ENCODE results near the gene DNMT3A. TPM values are rescaled to one million over a fixed set of nuclear protein-coding genes. Genes with fewer than 3 reads are reported as not detected.

DNMT3A gene
- total and polyA plus RNA-seq, 2 experiments from 2014 or later = 2.5 to 18.4 TPM

GRCh38 chr2:25314514-25315315 lies 27.0 kb downstream of the DNMT3A start:
- no peak for DNase-seq
- no peaks in the 10 kb centered on the region for H4K20me1 ChIP-seq (ENCODE audit: insufficient read depth)
- 68 to 73% methylated on average over 12 to 13 of the region's 13 CpGs for WGBS, 2 experiments (ENCODE audit: low coverage in 1 of 2, low lambda C conversion rate in 2 of 2, missing lambda C conversion rate in 2 of 2)
- H3F3A ChIP-seq (ENCODE audit: insufficient read depth) = no peaks in the 10 kb centered on the region
- no peaks in the 10 kb centered on the region for H3K79me2 ChIP-seq (ENCODE audit: insufficient read depth)
- no peaks in the 10 kb centered on the region for H3K27me3 ChIP-seq (replicated peaks; ENCODE audit: insufficient read depth)
- no peaks in the 10 kb centered on the region for H3K36me3 ChIP-seq (ENCODE audit: low read depth)
- no peak overlapping the region for H2AFZ ChIP-seq
- H3K27ac ChIP-seq = no peak overlapping the region
- TF ChIP-seq EZH2phosphoT487 (IDR thresholded peaks at IDR 0.05; ENCODE audit: insufficient read depth, low read depth) (no peak), EZH2 (IDR thresholded peaks at IDR 0.05; ENCODE audit: insufficient read depth, poor library complexity, severe bottlenecking) (no peak)
- no peak overlapping the region for H3K9ac ChIP-seq
- no peak overlapping the region for H3K4me2 ChIP-seq (ENCODE audit: unreplicated experiment)
- no peaks in the 10 kb centered on the region for H3K9me2 ChIP-seq (ENCODE audit: insufficient read depth)
- no peaks in the 10 kb centered on the region for H3K9me3 ChIP-seq (ENCODE audit: low read depth)
- no peak overlapping the region for H3K4me3 ChIP-seq
- no peaks in the 10 kb centered on the region for H3K4me1 ChIP-seq (ENCODE audit: insufficient read depth)
- in situ Hi-C loops (cut with MboI) = no loop called here

- Histone ChIP-seq H2AFZ (no peak overlapping the region), H4K20me1 (ENCODE audit: insufficient read depth) (no peaks in the 10 kb centered on the region), H3K27me3 (replicated peaks; ENCODE audit: insufficient read depth) (no peaks in the 10 kb centered on the region), H3F3A (ENCODE audit: insufficient read depth) (no peaks in the 10 kb centered on the region), H3K36me3 (ENCODE audit: low read depth) (no peaks in the 10 kb centered on the region), H3K79me2 (ENCODE audit: insufficient read depth) (no peaks in the 10 kb centered on the region), H3K4me2 (ENCODE audit: unreplicated experiment) (no peak overlapping the region), H3K9me3 (ENCODE audit: low read depth) (no peaks in the 10 kb centered on the region), H3K4me3 (no peak overlapping the region), H3K9ac (no peak overlapping the region), H3K4me1 (ENCODE audit: insufficient read depth) (no peaks in the 10 kb centered on the region), H3K27ac (no peak overlapping the region), H3K9me2 (ENCODE audit: insufficient read depth) (no peaks in the 10 kb centered on the region)
- in situ Hi-C loops (cut with MboI) = no loop called here
- TF ChIP-seq EZH2phosphoT487 (IDR thresholded peaks at IDR 0.05; ENCODE audit: insufficient read depth, low read depth) = no peak
- no peak for TF ChIP-seq EZH2 (IDR thresholded peaks at IDR 0.05; ENCODE audit: insufficient read depth, poor library complexity, severe bottlenecking)
- WGBS, 2 experiments (ENCODE audit: low coverage in 1 of 2, low lambda C conversion rate in 2 of 2, missing lambda C conversion rate in 2 of 2) = 97 to 98% methylated on average over 19 to 27 of the region's 27 CpGs
- no peak for DNase-seq
Observed at GRCh38 chr2:25313711-25314513, 27.8 kb downstream of the DNMT3A start.

GRCh38 chr2:25312958-25313710 lies 28.6 kb downstream of the DNMT3A start:
- Histone ChIP-seq H3K4me1 (ENCODE audit: insufficient read depth) (no peaks in the 10 kb centered on the region), H3K9ac (no peak overlapping the region), H3K36me3 (ENCODE audit: low read depth) (no peaks in the 10 kb centered on the region), H3K4me2 (ENCODE audit: unreplicated experiment) (no peak overlapping the region), H3K79me2 (ENCODE audit: insufficient read depth) (no peaks in the 10 kb centered on the region), H3K27me3 (replicated peaks; ENCODE audit: insufficient read depth) (no peaks in the 10 kb centered on the region), H3K27ac (no peak overlapping the region), H3K9me3 (ENCODE audit: low read depth) (no peaks in the 10 kb centered on the region), H4K20me1 (ENCODE audit: insufficient read depth) (no peaks in the 10 kb centered on the region), H2AFZ (no peak overlapping the region), H3K9me2 (ENCODE audit: insufficient read depth) (no peaks in the 10 kb centered on the region), H3F3A (ENCODE audit: insufficient read depth) (no peaks in the 10 kb centered on the region), H3K4me3 (no peak overlapping the region)
- in situ Hi-C loops (cut with MboI) = no loop called here
- TF ChIP-seq EZH2 (IDR thresholded peaks at IDR 0.05; ENCODE audit: insufficient read depth, poor library complexity, severe bottlenecking) = no peak
- TF ChIP-seq EZH2phosphoT487 (IDR thresholded peaks at IDR 0.05; ENCODE audit: insufficient read depth, low read depth) = no peak
- no peak for DNase-seq
- 85 to 86% methylated on average over 15 of the region's 15 CpGs for WGBS, 2 experiments (ENCODE audit: low coverage in 1 of 2, low lambda C conversion rate in 2 of 2, missing lambda C conversion rate in 2 of 2)

- no peak overlapping the region for H3K9ac ChIP-seq
- H3K79me2 ChIP-seq (ENCODE audit: insufficient read depth) = no peaks in the 10 kb centered on the region
- in situ Hi-C loops (cut with MboI) = no loop called here
- no peak overlapping the region for H3K4me2 ChIP-seq (ENCODE audit: unreplicated experiment)
- WGBS, 2 experiments (ENCODE audit: low coverage in 1 of 2, low lambda C conversion rate in 2 of 2, missing lambda C conversion rate in 2 of 2) = 85 to 88% methylated on average over 22 to 23 of the region's 23 CpGs
- H3K9me2 ChIP-seq (ENCODE audit: insufficient read depth) = no peaks in the 10 kb centered on the region
- H3K4me3 ChIP-seq = no peak overlapping the region
- H3K4me1 ChIP-seq (ENCODE audit: insufficient read depth) = no peaks in the 10 kb centered on the region
- no peaks in the 10 kb centered on the region for H3K27me3 ChIP-seq (replicated peaks; ENCODE audit: insufficient read depth)
- DNase-seq = no peak
- no peak overlapping the region for H2AFZ ChIP-seq
- H4K20me1 ChIP-seq (ENCODE audit: insufficient read depth) = no peaks in the 10 kb centered on the region
- H3K27ac ChIP-seq = no peak overlapping the region
- no peaks in the 10 kb centered on the region for H3F3A ChIP-seq (ENCODE audit: insufficient read depth)
- no peaks in the 10 kb centered on the region for H3K9me3 ChIP-seq (ENCODE audit: low read depth)
- TF ChIP-seq EZH2phosphoT487 (IDR thresholded peaks at IDR 0.05; ENCODE audit: insufficient read depth, low read depth) (no peak), EZH2 (IDR thresholded peaks at IDR 0.05; ENCODE audit: insufficient read depth, poor library complexity, severe bottlenecking) (no peak)
- H3K36me3 ChIP-seq (ENCODE audit: low read depth) = no peaks in the 10 kb centered on the region
Observed at GRCh38 chr2:25311865-25312575, 29.7 kb downstream of the DNMT3A start.
